T47D (cell line): ENCODE results near the gene CRY1.
A peak's percentile ranks its signal among the peaks of the same experiment; 100 is the strongest.

Experiments
- DNase-seq, 2 experiments: peaks; one replicate each; pipeline versions ENCODE4 v3.0.0 to v3.0.0-alpha.2; 2011 to 2012; ENCODE audit warnings: low read depth in 1 of 2, low spot score in 1 of 2
- JUND ChIP-seq: IDR thresholded peaks from 2 replicates; pipeline ENCODE4 v1.6.1; 2012; ENCODE audit warnings: low read depth
- in situ Hi-C: cut with HindIII; loops from 2 replicates; pipeline ENCODE4 v1.10.0; 2016; ENCODE audit warnings: low sequenced_read_pairs, low pct_unique_long_range_greater_than_20kb

Gene CRY1

DNA sequence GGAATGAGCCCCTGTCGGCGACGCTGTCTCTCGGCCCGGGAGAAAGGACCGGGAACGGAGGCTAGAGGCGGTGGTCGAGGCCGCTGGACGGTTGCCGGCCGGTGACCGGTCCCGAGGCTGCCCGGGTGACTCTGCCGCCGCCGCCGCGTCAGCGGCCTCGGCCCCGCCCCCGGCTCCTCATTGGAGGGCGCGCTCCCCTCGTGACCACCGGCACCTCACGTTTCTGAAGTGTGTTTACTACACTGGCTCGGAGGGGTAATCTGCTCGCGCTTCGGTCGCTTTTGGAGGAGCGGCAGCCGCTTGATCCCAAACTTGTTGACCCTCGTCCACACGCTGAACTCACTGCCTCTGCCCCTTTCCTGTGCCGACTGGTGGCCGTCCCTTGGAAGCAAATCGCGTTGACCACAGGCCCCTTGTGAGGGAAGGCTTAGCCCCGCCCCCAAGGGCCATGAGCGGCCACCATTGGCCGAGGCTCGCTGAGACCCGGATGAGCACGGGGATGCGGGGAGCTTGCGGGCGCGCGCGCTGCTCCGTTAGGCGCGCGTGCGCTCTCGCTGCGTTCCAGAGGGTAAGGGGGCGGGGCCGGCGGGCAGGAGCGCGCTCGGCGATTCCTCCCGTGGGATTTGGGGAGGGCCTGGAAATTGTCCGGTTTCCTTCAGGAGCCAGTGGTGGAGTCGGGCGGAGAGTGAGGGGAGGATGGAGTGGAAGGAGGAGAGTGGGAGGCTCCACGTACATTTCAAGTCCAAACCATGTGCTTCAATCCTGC is at the start of gene CRY1:
CRY1 (minus strand) TSS at position 133 of the 766 bp plus-strand sequence. CDS start 588 bp downstream, outside the sequence.
- TF ChIP-seq JUND, result no peak
- in situ Hi-C loops, result no loop called here
- peak; percentile 84 to 98 for DNase-seq

DNA sequence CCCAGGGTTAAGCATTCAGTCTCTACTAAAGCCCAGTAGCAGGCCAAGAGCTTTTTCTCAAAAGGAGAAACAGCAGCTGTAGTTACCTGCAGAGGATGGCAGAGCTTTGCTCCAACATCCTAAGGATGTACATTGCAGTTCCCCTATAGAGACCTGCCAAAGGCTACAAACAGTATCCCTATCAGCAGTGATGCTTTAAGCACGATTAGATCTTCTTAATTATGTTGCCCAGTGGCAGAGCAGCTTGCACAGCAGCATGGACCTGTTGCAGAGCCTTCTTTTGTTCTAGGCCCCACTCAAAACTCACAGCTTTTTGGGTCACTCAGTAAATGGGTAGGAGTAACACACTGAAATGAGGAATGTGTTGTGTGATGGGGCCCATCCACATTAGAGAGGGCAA is 46.4 kb upstream of the CRY1 start:
- in situ Hi-C loops, result no loop called here
- DNase-seq, result no peak
- TF ChIP-seq JUND, result no peak

DNA sequence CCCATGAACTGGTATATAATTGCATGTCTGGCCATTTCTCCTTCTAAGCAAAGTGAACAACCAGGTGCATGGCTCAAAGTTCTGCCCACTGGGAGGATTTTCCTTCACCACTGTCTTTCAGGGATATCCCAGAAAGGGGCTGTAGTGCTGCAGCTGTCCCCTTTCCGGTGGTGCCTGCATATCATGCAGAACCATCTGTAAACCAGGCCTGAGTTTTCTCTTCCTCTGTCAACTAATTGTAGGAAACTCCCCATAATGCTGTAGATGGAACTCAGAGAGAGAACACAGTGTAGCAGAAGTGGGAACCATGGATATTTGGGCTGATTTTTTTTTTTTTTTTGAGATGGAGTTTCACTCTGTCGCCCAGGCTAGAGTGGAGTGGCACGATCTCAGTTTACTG is 45.6 kb upstream of the CRY1 start:
- no peak for DNase-seq
- in situ Hi-C loops, result no loop called here
- TF ChIP-seq JUND, result no peak

DNA sequence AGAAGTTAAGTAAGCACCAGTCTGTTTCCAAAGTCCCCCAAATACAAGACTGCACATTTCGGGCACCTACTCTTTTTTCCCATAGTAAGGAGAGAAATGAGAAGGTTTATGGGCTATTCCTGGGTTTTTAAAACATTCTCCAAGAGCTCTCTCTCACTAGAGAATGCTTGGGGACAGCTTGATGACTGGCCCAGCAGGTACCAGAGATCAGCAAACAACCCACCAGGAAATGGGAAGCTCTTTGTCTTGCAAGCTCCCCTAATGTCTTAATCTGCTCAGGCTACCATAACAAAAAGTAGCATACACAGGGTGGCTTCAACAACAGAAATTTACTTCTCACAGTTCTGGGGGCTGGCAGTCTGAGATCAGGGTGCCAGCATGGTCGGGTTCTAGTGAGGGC is 41.8 kb upstream of the CRY1 start:
- DNase-seq, result no peak
- in situ Hi-C loops, result no loop called here
- TF ChIP-seq JUND, result no peak

DNA sequence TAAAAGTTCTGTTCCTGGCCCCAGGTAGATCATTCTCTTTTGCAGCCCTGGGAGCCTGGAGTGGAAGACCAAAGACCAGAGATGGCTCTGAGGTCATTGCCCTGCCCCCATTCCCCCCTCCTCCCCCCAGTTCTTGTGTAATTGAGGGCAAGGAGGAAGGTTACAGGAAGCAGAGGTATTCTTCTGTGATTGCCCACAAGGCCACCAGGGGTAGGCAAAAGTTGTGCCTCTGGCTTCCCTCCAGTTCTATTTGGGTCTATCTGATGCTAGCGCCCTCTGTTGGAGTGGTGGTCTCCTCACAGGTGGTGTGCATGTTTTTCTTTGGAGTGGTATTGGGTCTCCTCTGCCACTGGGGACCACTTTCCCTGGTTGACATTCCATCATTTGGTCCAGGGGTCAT is 41.2 kb upstream of the CRY1 start:
- in situ Hi-C loops, result no loop called here
- DNase-seq, result peak in 1 of 2 experiments; percentile 55
- TF ChIP-seq JUND, result no peak

DNA sequence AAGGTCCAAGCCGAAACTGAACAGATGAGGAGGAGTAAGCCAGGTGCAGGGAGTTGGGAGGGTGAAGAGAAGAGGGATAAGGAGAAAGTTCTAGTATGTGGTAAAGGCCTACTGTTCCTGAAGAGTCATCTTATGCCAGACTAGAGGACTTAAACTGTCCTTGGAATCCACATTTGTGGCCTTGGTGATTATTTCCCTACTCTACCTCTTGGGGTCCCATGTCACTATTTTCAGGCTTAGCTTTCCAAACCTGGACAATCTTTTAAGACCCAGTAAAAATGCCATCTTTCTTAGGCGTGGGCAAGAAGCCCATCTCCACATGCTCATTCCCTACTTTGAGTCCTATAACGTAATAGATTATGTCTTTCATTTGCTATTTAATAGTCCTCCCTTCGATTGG is 40.1 kb upstream of the CRY1 start:
- no peak for TF ChIP-seq JUND
- no peak for DNase-seq
- in situ Hi-C loops, result no loop called here

DNA sequence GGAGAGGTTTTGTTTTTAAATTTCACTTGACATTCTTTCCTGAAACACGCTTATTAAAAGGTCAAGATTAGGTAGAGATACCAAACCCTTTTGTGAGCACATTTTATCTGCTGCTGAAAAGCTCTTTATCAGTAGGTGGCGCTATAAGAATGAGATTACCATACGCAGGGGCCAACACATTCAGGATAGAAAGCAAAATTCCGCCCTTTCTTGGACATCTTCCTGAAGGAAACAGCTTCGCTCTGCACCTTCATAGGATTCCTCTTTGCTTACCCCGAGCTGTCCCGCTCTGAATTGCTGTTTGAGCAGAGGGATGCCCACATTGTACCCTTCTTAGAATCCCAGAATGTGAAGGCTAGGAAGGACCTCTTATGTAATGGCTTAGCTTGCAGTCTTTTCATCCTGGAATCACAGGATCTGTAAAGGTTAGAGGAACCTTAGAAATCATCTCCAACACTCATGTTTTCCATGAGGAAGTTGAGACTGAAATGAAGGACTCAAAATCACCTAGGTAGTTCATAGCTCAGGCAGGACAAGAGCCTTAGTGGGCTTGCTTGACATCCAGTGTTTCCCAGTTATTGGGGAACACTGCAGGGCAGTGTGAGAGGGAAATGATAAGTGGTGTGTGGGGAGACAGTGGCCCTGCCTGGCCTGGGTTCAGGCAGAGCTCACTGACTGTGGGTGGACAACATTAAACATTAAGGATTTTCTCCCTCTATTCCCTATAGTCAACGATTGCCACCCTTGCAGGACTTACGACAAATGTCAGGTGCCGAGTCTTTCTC is 38.7 kb upstream of the CRY1 start:
- no peak for TF ChIP-seq JUND
- DNase-seq, result peak; percentile 58 to 77
- in situ Hi-C loops, result no loop called here

DNA sequence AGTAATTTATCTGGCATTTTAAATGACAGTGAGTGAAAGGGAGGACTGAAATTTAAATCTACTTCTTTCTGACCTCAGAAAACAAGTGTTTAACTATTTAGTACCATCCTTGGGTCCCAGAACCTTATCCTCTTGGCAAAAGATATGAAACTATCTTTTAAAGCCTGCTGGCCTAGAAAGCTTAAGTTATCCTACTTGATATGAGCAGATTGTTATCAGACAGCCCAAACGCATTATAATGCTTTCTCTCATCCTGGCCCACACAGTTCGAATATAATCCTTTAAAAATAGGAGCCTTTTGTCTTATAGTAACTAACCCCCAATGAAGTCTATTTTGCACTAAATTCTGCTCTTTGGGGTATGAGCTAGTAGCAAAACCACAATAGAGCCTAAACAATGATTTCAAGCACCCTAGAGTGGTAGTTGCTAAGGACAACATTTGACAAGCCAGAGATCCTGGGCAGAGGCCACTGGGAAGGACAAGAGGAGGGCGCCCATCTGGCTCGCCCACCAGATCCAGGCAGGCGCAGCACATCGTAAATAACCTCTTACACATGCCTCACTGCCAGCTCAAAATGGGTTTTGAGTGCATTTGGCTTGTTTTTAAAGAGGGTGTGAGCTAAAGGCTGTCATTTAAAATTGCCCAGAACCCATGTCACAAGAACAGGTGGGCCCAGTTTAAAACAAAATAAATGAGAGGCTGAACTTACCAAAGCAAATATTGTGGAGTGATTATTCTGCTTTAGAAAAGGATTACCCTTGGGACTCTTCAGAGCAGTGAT is 37.7 kb upstream of the CRY1 start:
- no peak for TF ChIP-seq JUND
- DNase-seq, result no peak
- in situ Hi-C loops, result no loop called here

DNA sequence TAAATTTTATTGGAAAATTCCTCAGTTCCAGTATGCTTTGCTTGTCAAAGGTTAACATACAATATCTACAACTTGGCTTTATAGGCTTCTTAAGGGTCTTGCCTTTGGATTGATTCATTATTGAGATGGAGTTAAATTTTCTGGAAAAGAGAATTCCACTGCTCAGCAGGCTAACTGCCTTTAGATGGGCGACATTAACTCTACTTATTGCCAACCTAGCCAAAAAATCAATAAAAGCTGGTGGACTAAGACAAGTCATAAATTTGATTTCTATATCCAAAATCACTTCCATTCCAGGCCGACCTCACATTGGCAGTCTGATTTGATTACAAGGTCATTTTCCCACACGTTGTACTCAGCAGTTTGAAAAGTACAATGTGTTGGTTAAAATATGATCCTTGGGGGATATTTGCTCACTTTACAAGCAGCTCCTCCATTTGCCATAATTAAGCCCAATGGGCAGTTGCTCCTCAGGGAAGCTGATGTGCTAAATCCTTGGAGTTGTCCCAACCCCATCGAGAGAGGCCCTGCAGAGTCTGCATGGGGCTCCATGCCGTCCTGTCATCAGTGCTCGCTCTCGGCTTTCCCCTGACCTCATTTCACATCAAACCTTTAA is 36.1 kb upstream of the CRY1 start:
- in situ Hi-C loops, result no loop called here
- no peak for TF ChIP-seq JUND
- DNase-seq, result no peak

DNA sequence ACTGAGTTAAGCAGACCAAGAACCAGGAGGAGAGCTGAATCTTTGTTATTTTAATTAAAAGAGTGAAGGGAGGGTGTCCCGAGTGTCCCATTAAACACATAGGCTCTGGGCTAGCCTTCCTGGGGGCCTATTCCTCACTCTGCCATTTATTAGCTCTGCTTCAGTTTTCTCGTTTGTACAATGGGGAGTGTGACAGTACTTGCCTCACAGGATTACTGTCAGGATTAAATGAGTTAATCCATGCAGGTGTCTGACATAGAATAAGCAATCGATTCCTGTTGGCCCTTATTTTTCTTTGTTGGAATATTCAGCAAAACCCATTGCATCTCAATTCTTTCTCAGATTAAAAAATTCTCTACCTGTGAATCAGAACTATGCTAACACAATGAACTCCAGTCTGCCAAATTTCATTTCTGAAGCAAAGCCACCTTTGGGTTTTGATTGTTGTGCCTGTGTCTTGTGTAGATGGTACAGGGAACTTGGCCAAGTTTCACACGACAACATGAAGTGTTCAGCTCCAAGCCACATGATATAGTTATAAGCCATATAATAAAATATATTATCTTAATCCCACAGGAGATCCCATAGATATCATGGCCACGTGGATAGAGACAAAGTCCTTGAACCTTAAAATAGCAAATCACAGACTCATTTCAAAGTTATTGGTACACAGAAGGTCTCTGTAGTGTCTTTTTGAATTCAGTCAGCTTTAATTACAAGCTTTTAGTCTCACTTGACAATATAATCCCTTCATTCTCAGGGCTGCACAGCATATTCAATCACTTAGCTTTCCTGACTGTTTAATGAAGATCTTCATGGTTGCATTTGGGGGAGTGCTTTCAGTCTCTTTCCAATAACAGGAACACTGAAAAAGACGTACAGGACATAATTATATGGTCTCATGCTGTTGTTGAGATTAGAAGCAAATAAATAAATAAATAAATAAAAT is 34.4 kb upstream of the CRY1 start:
- TF ChIP-seq JUND, result no peak
- DNase-seq, result no peak
- in situ Hi-C loops, result no loop called here

DNA sequence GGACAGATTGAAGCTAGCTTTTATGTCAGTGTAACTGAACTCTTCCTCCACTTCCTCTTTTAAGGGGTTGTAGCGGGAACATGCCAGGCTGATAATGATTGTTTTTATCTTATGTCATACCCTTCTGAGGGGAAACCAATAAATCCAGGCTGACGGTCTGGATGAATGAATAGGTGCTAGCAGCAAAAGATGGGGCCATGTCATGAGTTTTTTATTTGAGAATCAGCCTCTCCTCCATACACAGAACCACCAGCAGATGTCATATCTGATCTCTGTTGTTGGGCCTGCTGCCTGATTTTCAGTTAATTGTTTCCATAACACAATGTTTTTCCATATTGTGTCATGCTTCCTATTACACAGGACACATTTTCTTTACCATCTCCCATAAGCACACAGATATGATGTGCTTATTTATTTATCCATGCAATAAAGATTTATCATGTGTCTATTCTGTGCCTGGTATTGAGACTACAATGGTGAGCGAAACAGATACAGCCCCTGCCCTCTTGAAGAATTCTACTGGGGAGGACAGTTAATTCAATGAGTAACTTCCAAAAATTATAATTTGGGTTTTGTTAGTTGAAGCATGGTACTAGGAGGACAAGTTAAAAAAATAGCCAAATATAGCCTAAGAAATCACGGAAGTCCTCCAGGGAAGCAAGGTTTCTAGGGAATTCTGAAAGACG is 33.6 kb upstream of the CRY1 start:
- in situ Hi-C loops, result no loop called here
- no peak for TF ChIP-seq JUND
- DNase-seq, result peak in 1 of 2 experiments; percentile 35
